ENCODE data around the gene ADGRG3.

Gene ADGRG3

GRCh38 chr16:57630931-57631845 is 36.9 kb upstream of the ADGRG3 start:
- Histone ChIP-seq H3K36me3 (ENCODE audit: insufficient read depth, low read length) (no peaks in the 10 kb centered on the region), H3K9me2 (replicated peaks; ENCODE audit: low read depth, low read length) (no peaks in the 10 kb centered on the region), H3K4me3 (ENCODE audit: low read length, poor library complexity, severe bottlenecking) (no peak overlapping the region), H3K79me2 (ENCODE audit: insufficient read depth, low read length) (no peaks in the 10 kb centered on the region), H4K20me1 (ENCODE audit: insufficient read depth, low read length, poor library complexity, severe bottlenecking) (no peaks in the 10 kb centered on the region), H3K27me3 (ENCODE audit: insufficient read depth, low read length, poor library complexity, severe bottlenecking) (no peaks in the 10 kb centered on the region), H3K9me3 (ENCODE audit: insufficient read depth, low read depth, low read length) (no peaks in the 10 kb centered on the region), H3F3A (ENCODE audit: low read depth) (no peaks in the 10 kb centered on the region), H2AFZ (ENCODE audit: low read length) (no peak overlapping the region), H3K4me1 (ENCODE audit: insufficient read depth, low read length, poor library complexity, severe bottlenecking) (no peaks in the 10 kb centered on the region), H3K9ac (ENCODE audit: low read depth, low read length, poor library complexity, severe bottlenecking) (no peak overlapping the region), H3K4me2 (ENCODE audit: low read depth, low read length, poor library complexity, severe bottlenecking) (no peak overlapping the region)
- TF ChIP-seq EZH2phosphoT487 (IDR thresholded peaks at IDR 0.05; ENCODE audit: borderline replicate concordance) (no peak), CTCF (conservative IDR thresholded peaks at IDR 0.05; ENCODE audit: low read length) (no peak)

- no peak overlapping the region for H3K4me2 ChIP-seq (ENCODE audit: low read depth, low read length, poor library complexity, severe bottlenecking)
- no peaks in the 10 kb centered on the region for H3K36me3 ChIP-seq (ENCODE audit: insufficient read depth, low read length)
- no peaks in the 10 kb centered on the region for H3K4me1 ChIP-seq (ENCODE audit: insufficient read depth, low read length, poor library complexity, severe bottlenecking)
- no peak overlapping the region for H3K9ac ChIP-seq (ENCODE audit: low read depth, low read length, poor library complexity, severe bottlenecking)
- no peak for TF ChIP-seq CTCF (conservative IDR thresholded peaks at IDR 0.05; ENCODE audit: low read length)
- no peak for TF ChIP-seq EZH2phosphoT487 (IDR thresholded peaks at IDR 0.05; ENCODE audit: borderline replicate concordance)
- H4K20me1 ChIP-seq (ENCODE audit: insufficient read depth, low read length, poor library complexity, severe bottlenecking): no peaks in the 10 kb centered on the region
- H2AFZ ChIP-seq (ENCODE audit: low read length): no peak overlapping the region
- H3K27me3 ChIP-seq (ENCODE audit: insufficient read depth, low read length, poor library complexity, severe bottlenecking): no peaks in the 10 kb centered on the region
- H3K9me2 ChIP-seq (replicated peaks; ENCODE audit: low read depth, low read length): no peaks in the 10 kb centered on the region
- no peak overlapping the region for H3K4me3 ChIP-seq (ENCODE audit: low read length, poor library complexity, severe bottlenecking)
- no peaks in the 10 kb centered on the region for H3K9me3 ChIP-seq (ENCODE audit: insufficient read depth, low read depth, low read length)
- H3K79me2 ChIP-seq (ENCODE audit: insufficient read depth, low read length): no peaks in the 10 kb centered on the region
- H3F3A ChIP-seq (ENCODE audit: low read depth): no peaks in the 10 kb centered on the region
Observed at GRCh38 chr16:57632568-57632967, 35.5 kb upstream of the ADGRG3 start.

GRCh38 chr16:57633383-57634064 is 34.6 kb upstream of the ADGRG3 start:
- H3K4me2 ChIP-seq (ENCODE audit: low read depth, low read length, poor library complexity, severe bottlenecking): no peak overlapping the region
- H2AFZ ChIP-seq (ENCODE audit: low read length): no peak overlapping the region
- no peaks in the 10 kb centered on the region for H3K4me1 ChIP-seq (ENCODE audit: insufficient read depth, low read length, poor library complexity, severe bottlenecking)
- H3K9me3 ChIP-seq (ENCODE audit: insufficient read depth, low read depth, low read length): no peaks in the 10 kb centered on the region
- H4K20me1 ChIP-seq (ENCODE audit: insufficient read depth, low read length, poor library complexity, severe bottlenecking): no peaks in the 10 kb centered on the region
- no peak for TF ChIP-seq CTCF (conservative IDR thresholded peaks at IDR 0.05; ENCODE audit: low read length)
- TF ChIP-seq EZH2phosphoT487 (IDR thresholded peaks at IDR 0.05; ENCODE audit: borderline replicate concordance): no peak
- H3K9me2 ChIP-seq (replicated peaks; ENCODE audit: low read depth, low read length): no peaks in the 10 kb centered on the region
- no peaks in the 10 kb centered on the region for H3K36me3 ChIP-seq (ENCODE audit: insufficient read depth, low read length)
- H3K79me2 ChIP-seq (ENCODE audit: insufficient read depth, low read length): no peaks in the 10 kb centered on the region
- H3K9ac ChIP-seq (ENCODE audit: low read depth, low read length, poor library complexity, severe bottlenecking): no peak overlapping the region
- no peaks in the 10 kb centered on the region for H3K27me3 ChIP-seq (ENCODE audit: insufficient read depth, low read length, poor library complexity, severe bottlenecking)
- no peaks in the 10 kb centered on the region for H3F3A ChIP-seq (ENCODE audit: low read depth)
- no peak overlapping the region for H3K4me3 ChIP-seq (ENCODE audit: low read length, poor library complexity, severe bottlenecking)

All from Loucy (cell line).